DOHH2 (cell line): ENCODE data around the gene SELL.
"Not testable (repeated sequence)": the region's sequence is repeated elsewhere in the genome, so short reads cannot be mapped to it uniquely, and the experiment has no call there.

Source experiments
- H3F3A ChIP-seq: fragments of 200-600 bp; sonication (generic), shearing (Covaris generic); 2 replicates; pipeline ENCODE4 v1.6.0; 2016; ENCODE audit warnings: antibody characterized with exemption, mild to moderate bottlenecking; ENCODE audit not compliant: control insufficient read depth, insufficient read depth
- H3K27ac ChIP-seq: fragments of 200-600 bp; sonication (generic); 2 replicates; pipeline ENCODE4 v1.5.1; 2014; ENCODE audit warnings: low read depth, mild to moderate bottlenecking, low read length, moderate library complexity
- H3K27me3 ChIP-seq: fragments of 200-600 bp; sonication (generic); 2 replicates; pipeline ENCODE4 v1.6.1; 2014; ENCODE audit warnings: mild to moderate bottlenecking, low read length, mixed read lengths; ENCODE audit not compliant: control insufficient read depth
- H3K36me3 ChIP-seq: fragments of 200-600 bp; sonication (generic); 2 replicates; pipeline ENCODE4 v1.6.1; 2014; ENCODE audit warnings: mild to moderate bottlenecking, low read length, moderate library complexity, mixed read lengths; ENCODE audit not compliant: control insufficient read depth
- H3K4me1 ChIP-seq: fragments of 200-600 bp; sonication (generic); 2 replicates; pipeline ENCODE4 v1.6.1; 2014; ENCODE audit warnings: mild to moderate bottlenecking, low read length, mixed read lengths; ENCODE audit not compliant: control insufficient read depth
- H3K4me2 ChIP-seq: fragments of 200-600 bp; sonication (generic); 2 replicates; pipeline ENCODE4 v1.6.0; 2014; ENCODE audit warnings: mild to moderate bottlenecking, low read length, moderate library complexity
- H3K4me3 ChIP-seq: fragments of 200-600 bp; sonication (generic); 2 replicates; pipeline ENCODE4 v1.5.1; 2014; ENCODE audit warnings: mild to moderate bottlenecking, low read length, mixed read lengths
- H3K79me2 ChIP-seq: fragments of 200-600 bp; sonication (generic); 2 replicates; pipeline ENCODE4 v1.6.1; 2014; ENCODE audit warnings: mild to moderate bottlenecking, low read length, mixed read lengths; ENCODE audit not compliant: control insufficient read depth
- H3K9me2 ChIP-seq: fragments of 200-600 bp; sonication (generic); replicated peaks from 2 replicates; pipeline ENCODE4 v1.6.1; 2014; ENCODE audit warnings: mild to moderate bottlenecking, low read length, mixed read lengths; ENCODE audit not compliant: control insufficient read depth
- H3K9me3 ChIP-seq: fragments of 200-600 bp; sonication (generic); 2 replicates; pipeline ENCODE4 v1.6.1; 2014; ENCODE audit warnings: antibody characterized with exemption, low read length, mixed read lengths; ENCODE audit not compliant: control insufficient read depth, insufficient read depth
- H4K20me1 ChIP-seq: fragments of 200-600 bp; sonication (generic); 2 replicates; pipeline ENCODE4 v1.6.0; 2014; ENCODE audit warnings: low read depth, mild to moderate bottlenecking, antibody characterized with exemption, low read length, moderate library complexity; ENCODE audit not compliant: control insufficient read depth, insufficient read depth
- CTCF ChIP-seq: fragments of 200-600 bp; sonication (generic); IDR thresholded peaks from one replicate; pipeline ENCODE4 v1.5.1; 2014; ENCODE audit warnings: antibody characterized with exemption, mild to moderate bottlenecking, low read depth, low read length; ENCODE audit not compliant: poor library complexity, severe bottlenecking
- EZH2phosphoT487 ChIP-seq: fragments of 200-600 bp; sonication (generic); IDR thresholded peaks from 2 replicates; pipeline ENCODE4 v1.6.1; 2017; ENCODE audit warnings: borderline replicate concordance, mild to moderate bottlenecking, antibody characterized with exemption, low read length, moderate library complexity, mixed read lengths

The SELL gene

GRCh38 chr1:169683661-169684060 lies 27.8 kb downstream of the SELL start:
- no peak overlapping the region for H3K4me2 ChIP-seq
- no peaks in the 10 kb centered on the region for H3K9me3 ChIP-seq
- TF ChIP-seq CTCF = no peak
- no peak for TF ChIP-seq EZH2phosphoT487
- no peak overlapping the region for H3K27ac ChIP-seq
- no peaks in the 10 kb centered on the region for H3K79me2 ChIP-seq
- no peak overlapping the region for H3K4me3 ChIP-seq
- peaks cover 26% of the 10 kb centered on the region for H3F3A ChIP-seq
- no peaks in the 10 kb centered on the region for H4K20me1 ChIP-seq
- no peaks in the 10 kb centered on the region for H3K27me3 ChIP-seq
- H3K4me1 ChIP-seq = peaks cover 63% of the 10 kb centered on the region
- H3K9me2 ChIP-seq = no peaks in the 10 kb centered on the region
- peaks cover 2% of the 10 kb centered on the region; the same call in 1 of the 2 replicates for H3K36me3 ChIP-seq

DNA sequence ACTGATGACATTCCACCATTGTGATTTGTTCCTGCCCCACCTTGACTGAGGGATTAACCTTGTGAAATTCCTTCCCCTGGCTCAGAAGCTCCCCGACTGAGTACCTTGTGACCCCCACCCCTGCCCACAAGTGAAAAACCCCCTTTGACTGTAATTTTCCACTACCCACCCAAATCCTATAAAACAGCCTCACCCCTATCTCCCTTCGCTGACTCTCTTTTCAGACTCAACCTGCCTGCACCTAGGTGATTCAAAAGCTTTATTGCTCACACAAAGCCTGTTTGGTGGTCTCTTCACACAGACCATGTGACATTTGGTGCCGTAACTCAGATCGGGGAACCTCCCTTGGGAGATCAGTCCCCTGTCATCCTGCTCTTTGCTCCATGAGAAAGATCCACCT lies 28.3 kb downstream of the SELL start:
- not testable (repeated sequence) for H3K27me3 ChIP-seq, H3K79me2 ChIP-seq, H3K36me3 ChIP-seq, H3K4me3 ChIP-seq, H4K20me1 ChIP-seq, H3K27ac ChIP-seq, H3K9me2 ChIP-seq, H3K9me3 ChIP-seq
- peaks cover 65% of the 10 kb centered on the region for H3K4me1 ChIP-seq
- peaks cover 28% of the 10 kb centered on the region for H3F3A ChIP-seq
- H3K4me2 ChIP-seq = peak overlapping the region; percentile 92

GRCh38 chr1:169682071-169682470 lies 29.3 kb downstream of the SELL start:
- Histone ChIP-seq H3K9me2 (no peaks in the 10 kb centered on the region), H4K20me1 (no peaks in the 10 kb centered on the region), H3K9me3 (no peaks in the 10 kb centered on the region), H3K4me3 (peak overlapping the region; percentile 73), H3F3A (peaks cover 33% of the 10 kb centered on the region), H3K27ac (peak overlapping the region; percentile 97), H3K4me2 (peak overlapping the region; percentile 92), H3K4me1 (peaks cover 76% of the 10 kb centered on the region), H3K36me3 (peaks cover 2% of the 10 kb centered on the region; the same call in 1 of the 2 replicates), H3K27me3 (no peaks in the 10 kb centered on the region), H3K79me2 (no peaks in the 10 kb centered on the region)
- TF ChIP-seq EZH2phosphoT487 = no peak
- no peak for TF ChIP-seq CTCF

GRCh38 chr1:169681140-169681539 lies 30.3 kb downstream of the SELL start:
- no peaks in the 10 kb centered on the region for H3K27me3 ChIP-seq
- peaks cover 2% of the 10 kb centered on the region; the same call in 1 of the 2 replicates for H3K36me3 ChIP-seq
- H4K20me1 ChIP-seq = no peaks in the 10 kb centered on the region
- no peaks in the 10 kb centered on the region for H3K79me2 ChIP-seq
- H3K27ac ChIP-seq = peak overlapping the region; percentile 97
- TF ChIP-seq CTCF (no peak), EZH2phosphoT487 (no peak)
- H3K4me3 ChIP-seq = peak overlapping the region; percentile 73
- peak overlapping the region; percentile 92 for H3K4me2 ChIP-seq
- peaks cover 33% of the 10 kb centered on the region for H3F3A ChIP-seq
- no peaks in the 10 kb centered on the region for H3K9me3 ChIP-seq
- peaks cover 86% of the 10 kb centered on the region for H3K4me1 ChIP-seq
- no peaks in the 10 kb centered on the region for H3K9me2 ChIP-seq
